ENCODE results near the gene PSMC3IP. TPM values are rescaled to one million over a fixed set of nuclear protein-coding genes. Genes with fewer than 3 reads are reported as not detected.

The PSMC3IP gene
- total and polyA plus RNA-seq, 2 of the 4 experiments (the other 2 are of a cell fraction): 5.6 to 9.8 TPM

DNA sequence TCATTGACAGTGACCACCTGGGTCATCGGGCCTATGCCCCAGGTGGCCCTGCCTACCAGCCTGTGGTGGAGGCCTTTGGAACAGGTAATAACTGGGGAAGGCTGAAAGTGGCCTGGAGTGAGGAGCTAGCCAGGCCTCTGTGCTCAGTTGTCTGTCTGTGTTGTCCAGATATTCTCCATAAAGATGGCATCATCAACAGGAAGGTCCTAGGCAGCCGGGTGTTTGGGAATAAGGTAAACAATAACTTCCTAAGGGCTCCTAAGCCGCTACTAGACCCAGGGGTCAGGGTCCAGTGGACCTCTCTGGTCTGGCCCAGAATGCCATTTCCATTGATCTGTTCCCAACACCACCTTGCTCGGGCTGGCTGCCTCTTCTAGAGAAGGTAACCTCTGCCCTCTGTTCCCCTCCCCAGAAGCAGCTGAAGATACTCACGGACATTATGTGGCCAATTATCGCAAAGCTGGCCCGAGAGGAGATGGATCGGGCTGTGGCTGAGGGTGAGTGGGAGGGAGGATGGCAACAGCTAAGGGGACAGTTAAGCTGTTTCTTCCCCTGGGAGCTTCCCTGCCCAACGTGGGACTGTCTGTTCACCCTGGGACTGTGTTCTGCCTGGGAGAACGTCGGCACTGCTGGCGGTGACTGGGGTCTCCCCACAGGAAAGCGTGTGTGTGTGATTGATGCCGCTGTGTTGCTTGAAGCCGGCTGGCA is 12.6 kb downstream of the PSMC3IP start:
- H3K14ac ChIP-seq (replicated peaks; ENCODE audit: low read depth, low read length): no peak overlapping the region
- in situ Hi-C loops (cut with MboI; ENCODE audit: low sequenced_read_pairs) (no loop called here), intact Hi-C loops (cut with micrococcal nuclease) (no loop called here), dilution Hi-C loops (cut with HindIII; ENCODE audit: low sequenced_read_pairs, unreplicated experiment) (no loop called here)
- no peak overlapping the region for H4K91ac ChIP-seq (ENCODE audit: insufficient read depth, low read depth, low read length)
- ChIA-PET POLR2A (ENCODE audit: unreplicated experiment) (interaction anchor here (0.5 to 0.6 kb wide), 2 partner anchors 25 to 90 kb away, joined by 3 read pairs; no protein-coding TSS in a partner anchor), CTCF (no interaction called here)
- H4K5ac ChIP-seq (ENCODE audit: low read depth, low read length): no peak overlapping the region
- H2BK120ac ChIP-seq (ENCODE audit: low read depth, low read length): no peak overlapping the region
- no TSS peak for BruUV-seq (replicated peaks)
- ATAC-seq (ENCODE audit: low read depth) (no peak), DNase-seq (no peak)
- H3K27me3 ChIP-seq (ENCODE audit: control insufficient read depth, insufficient read depth, low read length): no peaks in the 10 kb centered on the region
- H2BK20ac ChIP-seq (ENCODE audit: low read depth, low read length): no peak overlapping the region
- no peak overlapping the region for H2BK15ac ChIP-seq (ENCODE audit: low read depth, low read length)
- no peak overlapping the region for H3K23ac ChIP-seq (ENCODE audit: low read depth, low read length)
- no peak overlapping the region for H3K56ac ChIP-seq (ENCODE audit: extremely low read depth, insufficient read depth, low read length)
- peaks cover 44 to 81% of the 10 kb centered on the region in 2 experiments for H3K79me1 ChIP-seq (ENCODE audit: low read depth in 1 of 2, low read length in 2 of 2)
- H3K4me1 ChIP-seq (ENCODE audit: control insufficient read depth, insufficient read depth, low read length): peaks cover 19% of the 10 kb centered on the region
- 100% methylated on average over 2 of the region's 15 CpGs; no CpG with 5 or more reads in 1 of the 2 experiments for WGBS, 2 experiments (ENCODE audit: extremely low coverage in 2 of 2, insufficient read length in 1 of 2)
- H3K27ac ChIP-seq (ENCODE audit: insufficient read depth, low read length): no peak overlapping the region
- H3K9me1 ChIP-seq (ENCODE audit: insufficient read depth, low read length): peaks cover 21% of the 10 kb centered on the region
- H3K4me3 ChIP-seq (ENCODE audit: insufficient read depth, low read depth, low read length): no peak overlapping the region
- no peak overlapping the region for H3K18ac ChIP-seq (ENCODE audit: low read depth, low read length)
- no peak overlapping the region for H3K9ac ChIP-seq (ENCODE audit: low read depth, low read length)
- H2AK9ac ChIP-seq (replicated peaks; ENCODE audit: low read depth, low read length, poor library complexity): no peak overlapping the region
- H4K8ac ChIP-seq (ENCODE audit: low read depth in 2 of 2, low read length in 2 of 2): no peak overlapping the region
- H3K4me2 ChIP-seq (ENCODE audit: low read depth, low read length): no peak overlapping the region
- peaks cover 6% of the 10 kb centered on the region; the same call in 1 of the 2 replicates for H4K20me1 ChIP-seq (ENCODE audit: insufficient read depth, low read length)
- H2BK5ac ChIP-seq (ENCODE audit: low read depth, low read length, poor library complexity, severe bottlenecking): no peak overlapping the region
- H2AK5ac ChIP-seq (ENCODE audit: low read depth, low read length): no peak overlapping the region
- no peak overlapping the region for H2AFZ ChIP-seq (replicated peaks; ENCODE audit: low read length, poor library complexity)
- no peak overlapping the region for H3K4ac ChIP-seq (ENCODE audit: low read depth, low read length)
- H3K36me3 ChIP-seq (ENCODE audit: control insufficient read depth, insufficient read depth, low read length): peaks cover 45% of the 10 kb centered on the region
- H3K9me3 ChIP-seq (ENCODE audit: control insufficient read depth, insufficient read depth, low read length): no peaks in the 10 kb centered on the region
- TF ChIP-seq CEBPB (IDR thresholded peaks at IDR 0.05; ENCODE audit: low read depth, low read length): no peak
- no peak for TF ChIP-seq RCOR1 (IDR thresholded peaks at IDR 0.05; ENCODE audit: insufficient replicate concordance, low read length)
- TF ChIP-seq, protein P1, sequence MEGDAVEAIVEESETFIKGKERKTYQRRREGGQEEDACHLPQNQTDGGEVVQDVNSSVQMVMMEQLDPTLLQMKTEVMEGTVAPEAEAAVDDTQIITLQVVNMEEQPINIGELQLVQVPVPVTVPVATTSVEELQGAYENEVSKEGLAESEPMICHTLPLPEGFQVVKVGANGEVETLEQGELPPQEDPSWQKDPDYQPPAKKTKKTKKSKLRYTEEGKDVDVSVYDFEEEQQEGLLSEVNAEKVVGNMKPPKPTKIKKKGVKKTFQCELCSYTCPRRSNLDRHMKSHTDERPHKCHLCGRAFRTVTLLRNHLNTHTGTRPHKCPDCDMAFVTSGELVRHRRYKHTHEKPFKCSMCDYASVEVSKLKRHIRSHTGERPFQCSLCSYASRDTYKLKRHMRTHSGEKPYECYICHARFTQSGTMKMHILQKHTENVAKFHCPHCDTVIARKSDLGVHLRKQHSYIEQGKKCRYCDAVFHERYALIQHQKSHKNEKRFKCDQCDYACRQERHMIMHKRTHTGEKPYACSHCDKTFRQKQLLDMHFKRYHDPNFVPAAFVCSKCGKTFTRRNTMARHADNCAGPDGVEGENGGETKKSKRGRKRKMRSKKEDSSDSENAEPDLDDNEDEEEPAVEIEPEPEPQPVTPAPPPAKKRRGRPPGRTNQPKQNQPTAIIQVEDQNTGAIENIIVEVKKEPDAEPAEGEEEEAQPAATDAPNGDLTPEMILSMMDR (conservative IDR thresholded peaks at IDR 0.05; ENCODE audit: low read depth, low read length): no peak
- TF ChIP-seq MAFK (IDR thresholded peaks at IDR 0.05; ENCODE audit: low read depth, low read length): no peak
- no peak for TF ChIP-seq NFE2L2 (IDR thresholded peaks at IDR 0.05; ENCODE audit: low read depth, low read length)
- no peak for TF ChIP-seq POLR2A (IDR thresholded peaks at IDR 0.05; ENCODE audit: low read depth, low read length)
- TF ChIP-seq RFX5 (IDR thresholded peaks at IDR 0.05; ENCODE audit: low read depth, low read length): no peak
- no peak for TF ChIP-seq RAD21 (IDR thresholded peaks at IDR 0.05; ENCODE audit: low read length)
